HG03060 (cell line): ENCODE data around the gene EPHA5.

Source experiments
- ATAC-seq: cut with Tn5 transposase; IDR thresholded peaks from one replicate; pipeline ENCODE4 v1.9.1; 2021; ENCODE audit warnings: low read depth, moderate number of reproducible peaks; ENCODE audit not compliant: unreplicated experiment

Gene EPHA5

DNA sequence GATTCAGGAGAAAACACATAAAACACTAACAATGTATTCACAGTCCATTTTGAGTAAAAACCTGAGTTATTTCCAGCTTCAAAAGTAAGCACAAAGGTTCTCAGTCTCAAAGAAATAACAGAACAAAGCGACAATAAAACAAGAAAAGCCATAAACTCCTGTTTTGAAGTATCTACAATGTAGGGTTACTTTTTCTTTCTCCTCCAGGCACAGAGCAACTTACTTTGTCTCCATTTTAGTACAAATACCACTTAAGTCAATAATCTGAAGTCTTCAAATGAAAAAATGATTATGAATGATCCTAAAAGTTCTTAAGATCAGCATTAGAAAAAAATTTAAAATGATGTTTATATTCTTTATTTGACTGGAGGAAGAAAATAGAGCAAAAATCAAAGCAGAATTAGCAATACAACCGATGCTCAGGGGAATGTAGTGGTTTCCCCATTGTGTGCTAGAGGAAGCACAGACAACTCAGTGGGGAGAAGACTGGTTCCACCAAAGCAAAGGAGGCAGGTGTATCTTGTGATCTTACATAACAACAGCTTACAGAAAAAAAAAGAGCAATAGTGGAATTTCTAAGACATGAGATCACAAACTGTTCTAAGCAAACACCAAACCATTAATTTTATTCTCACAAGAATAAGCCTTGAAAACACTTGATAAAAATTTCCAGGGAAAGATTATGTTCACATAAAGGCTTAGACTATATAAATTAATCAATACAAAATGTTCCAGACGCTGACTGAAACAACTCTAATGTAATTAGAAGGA is 35.1 kb downstream of the EPHA5 start:
- ATAC-seq = no peak

DNA sequence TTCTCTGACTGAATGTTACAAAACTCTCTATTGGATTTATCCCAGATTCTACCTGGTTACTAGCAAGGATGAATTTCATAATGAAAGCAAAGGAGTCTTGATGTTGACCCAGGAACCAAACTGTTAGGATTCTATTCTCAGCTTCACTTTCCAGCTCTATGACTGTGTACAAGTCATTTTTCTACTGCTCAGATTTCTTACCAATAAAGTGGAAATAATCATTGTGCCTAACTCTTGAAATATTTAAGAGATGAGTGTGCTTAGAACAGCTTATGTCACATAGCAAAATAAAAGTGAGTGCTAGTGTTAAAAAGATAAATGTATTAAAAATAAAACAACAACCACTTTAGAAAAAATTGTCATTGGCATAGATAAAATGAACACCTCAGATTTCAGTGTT is 45.6 kb downstream of the EPHA5 start:
- ATAC-seq = no peak

DNA sequence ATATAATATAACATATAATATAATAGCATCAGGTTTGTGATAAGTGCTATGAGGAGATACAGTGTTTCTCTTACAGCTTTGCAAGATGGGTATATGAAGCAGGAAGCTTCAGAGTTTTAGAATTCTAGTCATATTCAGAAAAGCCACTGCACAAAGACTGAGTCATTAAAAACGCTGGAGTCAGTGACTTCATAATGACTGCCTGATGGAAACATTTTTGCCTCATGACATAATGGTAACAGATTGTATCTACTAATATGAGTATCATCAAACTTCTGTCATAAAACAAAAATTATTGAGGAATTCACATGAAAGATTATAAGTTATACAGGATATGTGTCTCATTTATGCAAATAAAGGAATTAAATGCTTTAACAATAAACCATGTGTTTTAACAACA is 46.8 kb downstream of the EPHA5 start:
- no peak for ATAC-seq

DNA sequence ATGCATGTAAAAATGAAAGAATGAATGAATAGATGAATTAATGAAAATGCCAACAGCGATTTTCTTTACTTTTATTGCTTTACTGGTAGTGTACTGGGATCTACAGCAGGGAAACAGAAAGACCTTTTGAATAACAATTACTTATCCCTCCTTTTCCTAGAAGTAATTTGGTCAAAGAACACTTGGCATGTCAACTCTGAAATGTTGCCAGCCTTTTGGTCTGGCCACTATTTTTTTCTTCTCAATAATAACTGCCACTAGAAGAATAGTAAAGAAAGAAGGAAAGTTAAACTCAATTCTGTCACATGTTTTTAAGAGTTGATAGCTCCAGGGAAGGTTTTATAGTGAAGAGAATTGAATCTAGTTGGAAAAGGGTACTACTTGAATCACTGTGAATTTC is 52.9 kb downstream of the EPHA5 start:
- no peak for ATAC-seq

DNA sequence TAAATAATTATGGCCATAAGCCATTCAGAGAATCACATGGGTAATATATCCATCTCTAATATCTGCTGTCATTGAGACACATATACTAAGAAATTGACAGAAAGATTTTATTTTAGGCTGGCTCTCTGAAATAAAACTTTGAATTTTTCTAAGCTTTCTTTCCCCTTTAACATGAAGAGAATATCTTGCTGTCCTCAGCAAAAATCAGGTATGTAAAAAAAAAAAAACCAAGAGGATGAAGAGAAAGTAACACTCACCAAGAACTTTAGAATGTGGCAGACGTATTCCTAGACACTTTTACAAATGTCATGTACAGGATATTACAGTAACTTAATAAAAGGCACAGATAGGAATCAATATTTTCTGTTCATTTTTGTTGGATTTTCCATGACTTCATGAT is 65.8 kb downstream of the EPHA5 start:
- no peak for ATAC-seq

DNA sequence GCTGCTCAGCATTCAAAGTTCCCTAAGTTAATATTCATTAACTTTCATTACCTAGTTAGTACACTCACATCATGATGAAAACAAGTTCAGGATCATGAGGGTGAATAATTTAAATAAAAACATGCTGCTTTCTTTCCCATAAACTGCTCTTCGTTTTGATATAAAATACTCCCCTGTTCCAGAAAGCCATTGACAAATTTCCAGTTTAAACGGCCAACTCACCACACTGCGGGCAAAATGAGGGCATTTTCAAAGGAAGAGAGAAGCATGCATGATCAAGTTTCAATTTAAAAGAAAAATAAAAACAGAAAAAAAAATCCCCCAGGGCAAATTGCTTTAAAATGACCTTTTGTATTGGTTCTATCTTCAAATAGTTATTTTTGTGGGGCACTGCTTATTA is 69.6 kb downstream of the EPHA5 start:
- no peak for ATAC-seq

DNA sequence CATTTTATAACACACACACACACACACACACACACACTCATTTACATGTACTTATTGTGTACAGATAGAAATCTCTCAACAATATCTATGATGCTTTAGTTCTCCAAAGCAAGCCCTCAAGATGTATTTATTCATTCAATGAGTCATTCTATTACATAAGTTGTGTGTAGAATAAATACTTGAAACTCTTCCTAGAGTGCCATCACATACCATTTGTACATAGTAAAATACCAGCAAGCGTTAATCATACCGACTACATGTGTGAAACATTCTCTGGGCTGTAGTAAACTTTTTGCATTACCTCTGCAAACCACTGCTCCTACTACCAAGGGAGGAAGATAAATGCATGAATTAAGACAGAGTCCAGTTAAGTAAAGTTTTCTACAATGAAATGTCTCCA is 70.9 kb downstream of the EPHA5 start:
- no peak for ATAC-seq

DNA sequence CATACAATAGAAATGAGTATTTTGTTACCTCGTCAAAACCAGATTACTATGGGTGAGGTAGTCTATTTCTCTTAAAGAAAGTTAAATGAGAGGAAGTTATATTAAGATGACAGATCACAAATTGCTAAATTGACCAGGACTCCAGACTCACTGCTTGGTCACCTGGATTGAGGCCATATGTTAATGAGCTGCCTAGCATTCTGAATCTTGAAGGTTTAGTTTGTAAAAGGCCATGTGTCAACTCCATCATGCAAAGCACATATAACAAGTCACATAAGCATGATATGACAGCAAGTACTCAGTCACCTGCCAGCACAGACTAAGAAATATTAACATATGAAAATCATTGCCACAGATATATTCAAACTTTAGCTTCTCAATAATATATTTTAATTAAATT is 72.6 kb downstream of the EPHA5 start:
- ATAC-seq = no peak

DNA sequence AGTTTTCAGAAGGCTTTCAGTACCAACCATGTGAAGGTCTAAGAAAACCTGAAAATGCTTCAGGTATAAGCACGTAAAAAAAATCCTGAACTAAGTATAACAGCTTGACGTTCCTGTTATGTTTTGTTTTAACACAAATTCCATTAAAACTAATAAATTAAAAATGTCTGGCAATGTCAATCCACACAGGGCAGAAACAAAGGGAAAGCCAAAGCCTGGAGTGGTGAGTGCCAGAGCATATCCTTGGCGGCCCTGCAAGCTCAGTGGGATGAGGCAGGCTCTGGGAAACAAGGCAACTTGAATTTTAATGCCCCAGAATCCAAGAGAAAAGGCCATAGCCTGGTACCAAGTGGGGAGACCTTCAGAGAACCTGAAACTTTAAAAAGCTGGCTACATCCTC is 78.2 kb downstream of the EPHA5 start:
- ATAC-seq = no peak

DNA sequence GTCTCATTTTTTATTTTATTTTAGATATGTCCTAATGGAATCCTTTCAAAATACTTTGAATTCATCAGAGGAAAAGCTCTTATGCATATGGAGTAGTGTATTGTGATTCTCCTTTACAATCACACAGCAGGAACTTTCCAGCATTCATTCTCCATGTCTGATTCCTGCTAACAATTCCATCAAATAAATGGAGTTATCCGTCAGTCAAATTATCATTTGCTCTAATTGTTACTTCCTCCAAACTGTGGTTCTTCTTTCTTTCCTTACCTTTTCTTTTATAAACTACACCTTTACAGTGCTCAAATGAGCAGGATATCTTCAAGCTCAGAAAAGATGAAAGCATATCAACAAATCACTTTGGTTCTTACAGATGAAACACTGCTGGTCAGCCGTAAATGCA is 80.4 kb downstream of the EPHA5 start:
- no peak for ATAC-seq

DNA sequence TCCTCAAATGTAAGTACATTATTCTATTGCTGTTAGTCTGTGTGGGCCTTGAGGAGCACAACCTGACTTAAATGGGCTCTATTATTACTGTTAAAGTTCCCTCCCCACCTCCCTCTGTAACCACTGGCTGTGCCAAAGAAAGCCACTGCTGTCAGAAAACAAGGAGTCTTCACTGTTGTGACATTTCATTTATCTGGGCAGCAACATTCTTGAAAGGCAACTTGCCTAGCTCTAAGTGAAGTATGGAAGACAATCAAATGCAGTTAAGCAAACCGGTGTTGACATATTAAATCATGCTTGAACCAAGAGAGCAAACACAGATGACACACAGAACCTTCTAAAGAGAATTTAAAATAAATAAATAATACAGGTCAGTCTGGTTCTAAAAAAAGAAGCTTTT is 81.0 kb downstream of the EPHA5 start:
- no peak for ATAC-seq

DNA sequence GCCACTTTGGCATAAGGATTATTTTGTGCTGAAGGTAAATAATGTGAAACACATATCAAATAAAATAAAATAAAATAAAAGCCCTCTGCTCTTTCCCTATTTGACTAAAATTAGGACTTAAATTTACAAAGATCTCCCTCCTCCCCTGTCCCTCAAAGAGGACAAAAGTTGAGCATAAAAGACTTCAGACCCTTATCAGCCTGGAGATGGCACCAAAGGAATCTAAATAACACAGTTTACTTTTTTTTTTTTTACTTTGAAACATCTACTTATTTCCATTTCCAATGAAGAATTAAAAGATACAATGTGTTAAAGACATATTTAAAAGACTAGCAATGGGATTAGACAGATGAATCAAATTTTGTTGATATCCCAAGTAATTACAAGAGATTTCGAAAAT is 89.7 kb downstream of the EPHA5 start:
- ATAC-seq = no peak

DNA sequence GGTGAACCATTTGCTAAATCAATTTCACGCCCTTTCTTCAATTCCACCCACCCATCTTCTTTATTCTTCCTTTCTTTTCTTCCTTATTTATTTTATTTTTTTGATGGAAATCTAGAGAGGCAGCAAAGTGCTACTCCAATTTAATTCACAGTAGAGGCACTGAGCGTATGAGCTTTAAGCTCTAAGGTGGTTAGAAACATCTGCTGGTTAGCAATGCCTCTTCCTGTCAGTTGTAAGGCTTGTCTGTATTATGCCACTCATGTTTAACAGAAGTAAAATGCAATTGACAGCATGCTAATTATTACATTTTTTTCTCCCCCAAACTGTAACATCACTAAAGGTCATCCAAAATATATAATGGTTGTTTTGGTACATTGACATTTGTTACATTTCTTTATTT is 103.8 kb downstream of the EPHA5 start:
- ATAC-seq = no peak

DNA sequence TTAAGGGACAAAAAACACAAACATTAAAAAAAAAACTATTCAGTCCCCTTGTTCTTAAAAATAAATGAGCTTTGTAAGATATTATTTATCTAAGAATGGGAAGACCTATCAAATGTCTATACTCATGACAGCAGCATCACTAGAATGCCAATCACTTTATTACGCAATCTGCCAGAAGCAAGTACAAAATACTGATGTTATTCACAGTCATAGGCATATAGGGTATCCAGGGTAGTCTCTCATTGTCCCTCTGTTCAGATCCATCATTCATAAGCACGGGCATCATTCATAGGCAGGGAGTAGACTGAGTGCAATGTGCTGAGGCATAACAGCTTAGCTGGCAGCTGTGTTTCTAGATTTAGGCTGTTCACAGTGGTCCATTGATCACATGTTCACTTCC is 109.1 kb downstream of the EPHA5 start:
- no peak for ATAC-seq

DNA sequence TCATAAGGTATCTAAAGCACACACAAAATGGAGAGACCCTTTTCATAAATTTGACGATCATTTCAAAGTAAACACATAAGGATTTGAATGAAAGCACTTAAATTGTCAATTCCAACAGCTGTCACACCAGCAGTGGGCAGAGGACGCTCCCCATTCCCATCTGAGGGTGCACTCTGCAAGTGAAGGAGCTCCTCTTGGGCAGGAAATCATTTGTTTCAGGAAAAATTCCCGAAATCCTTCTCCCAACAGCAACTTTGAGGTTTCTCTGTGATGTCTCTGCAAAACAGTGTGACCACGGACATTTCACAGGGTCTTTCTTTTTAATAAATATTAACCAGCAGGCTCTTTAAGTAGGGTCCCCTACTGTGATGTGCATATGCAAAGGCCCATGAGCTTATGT is 111.0 kb downstream of the EPHA5 start:
- no peak for ATAC-seq

DNA sequence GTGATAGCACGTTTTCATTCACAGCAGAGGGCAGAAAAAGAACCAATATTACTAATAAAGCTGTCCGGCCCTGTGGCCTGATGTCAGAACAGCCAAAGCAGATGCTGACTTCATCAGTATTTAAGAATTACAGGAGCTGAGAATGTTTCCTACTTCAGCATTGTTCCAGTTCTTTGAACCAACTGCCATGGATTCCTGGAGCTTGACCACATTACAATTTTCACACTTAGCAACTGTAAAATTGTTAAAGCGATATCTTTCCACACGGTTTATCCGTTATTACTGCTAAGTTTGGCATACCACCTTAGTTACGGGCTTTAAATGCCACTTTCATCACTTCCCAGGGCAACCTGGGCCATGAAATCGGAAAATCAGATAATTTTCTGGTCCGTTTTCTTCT is 118.2 kb downstream of the EPHA5 start:
- ATAC-seq = no peak

DNA sequence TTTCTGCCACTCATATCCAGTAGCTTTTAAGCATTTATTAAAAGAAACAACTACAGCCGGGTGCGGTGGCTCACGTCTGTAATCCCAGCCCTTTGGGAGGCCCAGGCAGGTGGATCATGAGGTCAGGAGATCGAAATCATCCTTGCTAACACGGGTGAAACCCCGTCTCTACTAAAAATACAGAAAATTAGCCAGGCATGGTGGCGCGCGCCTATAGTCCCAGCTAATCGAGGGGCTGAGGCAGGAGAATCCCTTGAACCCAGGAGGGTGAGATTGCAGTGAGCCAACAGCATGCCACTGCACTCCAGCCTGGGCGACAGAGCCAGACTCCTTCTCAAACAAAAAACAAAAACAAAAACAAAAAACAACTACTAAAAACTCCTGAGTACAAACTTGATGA is 119.8 kb downstream of the EPHA5 start:
- ATAC-seq = no peak

DNA sequence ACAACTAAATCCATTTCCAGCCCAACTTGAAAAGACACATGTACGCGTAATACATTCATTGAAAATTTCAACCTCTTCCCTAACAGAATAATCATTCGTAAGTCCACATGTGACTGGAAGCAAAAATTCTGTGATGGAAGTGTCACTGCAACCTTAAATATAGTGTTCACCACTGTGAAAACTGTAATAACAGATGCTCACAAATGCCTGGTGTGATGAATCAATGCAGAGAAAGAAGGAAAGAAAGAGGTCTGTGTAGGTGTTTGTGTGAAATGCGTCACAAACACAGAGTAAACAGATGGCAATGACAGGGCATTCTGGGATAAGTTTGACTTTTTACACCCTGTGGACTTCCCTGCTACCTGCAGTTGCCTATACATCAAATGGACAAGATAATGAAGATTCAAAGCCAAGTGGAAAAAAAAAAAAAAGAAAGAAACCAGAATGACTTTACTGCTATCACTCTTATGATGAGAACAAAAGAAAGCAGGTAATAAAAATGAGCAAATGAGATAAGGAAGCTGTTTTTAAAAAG is 123.3 kb downstream of the EPHA5 start:
- no peak for ATAC-seq

DNA sequence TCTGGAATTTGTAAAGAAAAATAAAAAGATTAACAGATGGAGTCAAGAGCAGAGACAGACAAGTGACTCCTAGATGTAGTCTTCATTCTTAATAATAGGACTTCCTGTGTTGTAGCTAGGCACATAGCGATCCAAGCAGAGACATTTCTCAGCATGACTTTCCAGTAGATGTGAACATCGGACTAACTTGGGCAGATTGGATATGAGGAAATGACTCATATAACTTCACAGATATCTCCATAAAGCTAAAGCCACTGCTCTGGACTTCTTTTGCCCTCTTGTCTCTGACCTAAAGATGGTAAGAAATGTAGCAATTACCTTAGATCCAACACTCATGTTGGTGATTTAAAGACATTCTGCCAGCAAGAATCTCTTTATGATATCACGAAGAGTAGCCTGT is 131.7 kb downstream of the EPHA5 start:
- ATAC-seq = no peak

DNA sequence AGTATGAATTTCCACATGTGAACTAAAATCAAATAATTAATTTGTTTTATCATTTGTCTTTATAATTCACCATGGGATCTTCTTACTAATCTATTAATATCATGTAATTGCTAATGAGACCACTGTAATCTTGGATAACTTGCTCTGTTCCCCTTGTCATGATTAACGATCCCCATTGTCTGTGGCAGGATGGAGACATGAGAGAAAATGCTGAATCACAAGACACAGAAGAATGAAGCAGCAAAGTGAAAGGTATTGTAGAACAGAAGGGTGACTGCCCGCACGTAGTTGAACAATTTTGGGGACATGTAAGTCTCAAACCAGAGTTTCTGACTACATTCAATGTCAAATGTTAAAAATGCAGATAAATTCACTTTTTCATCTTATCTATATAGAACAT is 135.2 kb downstream of the EPHA5 start:
- ATAC-seq = no peak

DNA sequence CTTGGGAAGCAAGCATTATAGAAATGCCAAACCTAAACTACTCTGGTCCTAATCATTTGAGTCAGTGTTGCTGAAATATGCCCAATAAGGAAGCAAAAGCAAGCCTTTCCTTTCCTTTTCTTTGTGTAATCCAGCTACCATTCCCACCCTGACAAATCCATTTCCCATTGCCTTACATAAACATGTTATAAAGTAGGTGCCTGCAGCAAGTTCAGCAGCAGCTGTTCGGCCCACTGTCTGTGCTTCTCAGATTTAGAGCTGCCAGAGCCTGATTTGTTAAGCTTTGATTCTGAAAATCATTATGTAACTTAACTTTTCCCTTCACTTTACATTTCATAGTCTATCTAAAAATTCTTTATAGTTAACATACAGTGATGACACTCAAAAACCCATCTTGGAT is 148.6 kb downstream of the EPHA5 start:
- ATAC-seq = no peak

DNA sequence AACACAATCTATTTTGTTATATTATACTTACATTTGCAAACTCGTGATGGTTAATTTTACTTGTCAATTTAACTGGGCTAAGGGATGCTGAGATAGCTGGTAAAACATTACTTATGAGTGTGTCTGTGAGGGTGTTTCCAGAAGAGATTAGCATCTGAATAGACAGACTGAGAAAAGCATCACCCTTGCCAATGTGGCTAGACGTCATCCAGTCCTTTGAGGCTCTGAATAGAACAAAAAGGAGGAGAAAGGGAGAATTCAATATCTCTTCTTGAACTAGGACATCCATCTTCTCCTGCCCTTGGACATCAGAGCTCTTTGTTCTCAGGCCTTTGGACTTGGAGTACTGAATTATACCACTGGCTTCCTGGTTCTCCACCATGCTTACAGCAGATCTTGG is 154.6 kb downstream of the EPHA5 start:
- no peak for ATAC-seq

DNA sequence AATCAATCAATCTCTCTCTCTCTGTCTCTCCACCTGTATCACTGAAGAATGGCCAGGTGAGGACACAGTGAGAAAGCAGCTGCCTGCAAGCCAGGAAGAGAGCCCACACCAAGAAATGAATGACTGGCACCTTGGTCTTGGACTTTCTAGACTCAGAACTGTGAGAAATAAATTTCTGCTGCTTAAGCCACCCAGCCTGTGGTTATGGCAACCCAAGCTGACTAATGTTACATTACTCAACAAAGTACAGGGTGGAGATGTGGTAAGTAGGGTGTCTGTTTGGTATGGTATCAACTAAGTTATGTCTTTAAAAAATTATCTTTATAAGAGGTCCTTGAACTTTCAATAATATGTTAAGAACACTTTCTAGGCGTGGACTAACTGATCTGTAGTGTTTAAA is 159.3 kb downstream of the EPHA5 start:
- no peak for ATAC-seq
